ENCODE data around the gene ANKFN1.

ANKFN1 gene

GRCh38 chr17:56480501-56480900, 327.2 kb downstream of the ANKFN1 start:
- H4K20me1 ChIP-seq (ENCODE audit: insufficient read depth, low read length, poor library complexity, severe bottlenecking) = no peaks in the 10 kb centered on the region
- H3K9ac ChIP-seq (ENCODE audit: low read depth, low read length, poor library complexity, severe bottlenecking) = no peak overlapping the region
- no peaks in the 10 kb centered on the region for H3K79me2 ChIP-seq (ENCODE audit: insufficient read depth, low read length)
- H3F3A ChIP-seq (ENCODE audit: low read depth) = no peaks in the 10 kb centered on the region
- no peak overlapping the region for H3K4me2 ChIP-seq (ENCODE audit: low read depth, low read length, poor library complexity, severe bottlenecking)
- no peaks in the 10 kb centered on the region for H3K9me2 ChIP-seq (replicated peaks; ENCODE audit: low read depth, low read length)
- no peaks in the 10 kb centered on the region for H3K9me3 ChIP-seq (ENCODE audit: insufficient read depth, low read depth, low read length)
- H3K36me3 ChIP-seq (ENCODE audit: insufficient read depth, low read length) = no peaks in the 10 kb centered on the region
- no peak overlapping the region for H2AFZ ChIP-seq (ENCODE audit: low read length)
- no peak overlapping the region for H3K4me3 ChIP-seq (ENCODE audit: low read length, poor library complexity, severe bottlenecking)
- H3K4me1 ChIP-seq (ENCODE audit: insufficient read depth, low read length, poor library complexity, severe bottlenecking) = no peaks in the 10 kb centered on the region
- TF ChIP-seq EZH2phosphoT487 (IDR thresholded peaks at IDR 0.05; ENCODE audit: borderline replicate concordance) (no peak), CTCF (conservative IDR thresholded peaks at IDR 0.05; ENCODE audit: low read length) (no peak)
- no peaks in the 10 kb centered on the region for H3K27me3 ChIP-seq (ENCODE audit: insufficient read depth, low read length, poor library complexity, severe bottlenecking)

DNA sequence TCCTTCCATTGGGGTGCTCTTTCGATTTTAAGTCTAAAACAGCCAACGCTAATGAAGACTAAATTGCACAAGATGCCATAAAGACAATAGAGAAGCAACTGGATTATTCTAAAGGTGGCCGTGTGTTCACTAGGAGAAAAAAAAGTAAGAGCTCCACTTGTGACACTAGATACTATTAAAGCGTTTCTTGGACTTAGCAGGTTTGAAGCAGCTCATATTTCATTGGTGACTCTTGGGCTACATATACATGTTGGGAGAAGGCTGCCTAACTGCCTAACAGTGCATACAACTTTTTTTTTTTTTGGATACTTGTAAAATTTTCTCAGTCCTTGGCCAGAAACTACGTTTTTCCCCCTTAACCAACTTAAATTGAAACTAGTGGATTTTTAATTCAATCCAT, 328.4 kb downstream of the ANKFN1 start:
- Histone ChIP-seq H3K9me3 (ENCODE audit: insufficient read depth, low read depth, low read length) (no peaks in the 10 kb centered on the region), H3K9me2 (replicated peaks; ENCODE audit: low read depth, low read length) (no peaks in the 10 kb centered on the region), H3K27me3 (ENCODE audit: insufficient read depth, low read length, poor library complexity, severe bottlenecking) (no peaks in the 10 kb centered on the region), H4K20me1 (ENCODE audit: insufficient read depth, low read length, poor library complexity, severe bottlenecking) (no peaks in the 10 kb centered on the region), H3K4me3 (ENCODE audit: low read length, poor library complexity, severe bottlenecking) (no peak overlapping the region), H2AFZ (ENCODE audit: low read length) (no peak overlapping the region), H3F3A (ENCODE audit: low read depth) (no peaks in the 10 kb centered on the region), H3K4me2 (ENCODE audit: low read depth, low read length, poor library complexity, severe bottlenecking) (no peak overlapping the region), H3K79me2 (ENCODE audit: insufficient read depth, low read length) (no peaks in the 10 kb centered on the region), H3K4me1 (ENCODE audit: insufficient read depth, low read length, poor library complexity, severe bottlenecking) (no peaks in the 10 kb centered on the region), H3K36me3 (ENCODE audit: insufficient read depth, low read length) (no peaks in the 10 kb centered on the region), H3K9ac (ENCODE audit: low read depth, low read length, poor library complexity, severe bottlenecking) (no peak overlapping the region)
- TF ChIP-seq CTCF (conservative IDR thresholded peaks at IDR 0.05; ENCODE audit: low read length) = no peak
- no peak for TF ChIP-seq EZH2phosphoT487 (IDR thresholded peaks at IDR 0.05; ENCODE audit: borderline replicate concordance)

DNA sequence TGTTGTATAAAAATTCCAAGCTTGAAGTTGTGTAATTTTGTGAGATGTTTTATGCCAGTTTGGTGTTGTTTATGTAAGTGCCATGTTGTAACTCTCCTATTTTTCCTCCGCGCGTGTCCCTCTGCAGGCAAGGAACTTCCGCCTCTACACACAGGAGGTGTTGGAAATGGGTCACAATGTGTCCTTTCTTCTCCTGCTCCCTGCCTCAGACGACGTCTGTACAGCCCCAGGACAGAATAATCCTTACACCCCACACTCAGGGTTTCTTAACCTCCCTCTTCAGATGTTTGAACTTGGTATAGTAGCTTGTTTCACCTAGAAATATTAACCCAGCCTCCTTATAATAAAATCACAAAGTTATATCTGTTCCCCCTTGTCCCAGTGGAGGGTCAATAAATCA, 329.0 kb downstream of the ANKFN1 start:
- TF ChIP-seq EZH2phosphoT487 (IDR thresholded peaks at IDR 0.05; ENCODE audit: borderline replicate concordance) (no peak), CTCF (conservative IDR thresholded peaks at IDR 0.05; ENCODE audit: low read length) (no peak)
- Histone ChIP-seq H3K79me2 (ENCODE audit: insufficient read depth, low read length) (no peaks in the 10 kb centered on the region), H3K27me3 (ENCODE audit: insufficient read depth, low read length, poor library complexity, severe bottlenecking) (no peaks in the 10 kb centered on the region), H3K4me2 (ENCODE audit: low read depth, low read length, poor library complexity, severe bottlenecking) (no peak overlapping the region), H3K4me1 (ENCODE audit: insufficient read depth, low read length, poor library complexity, severe bottlenecking) (no peaks in the 10 kb centered on the region), H3K4me3 (ENCODE audit: low read length, poor library complexity, severe bottlenecking) (no peak overlapping the region), H3K9me2 (replicated peaks; ENCODE audit: low read depth, low read length) (no peaks in the 10 kb centered on the region), H3K36me3 (ENCODE audit: insufficient read depth, low read length) (no peaks in the 10 kb centered on the region), H3F3A (ENCODE audit: low read depth) (no peaks in the 10 kb centered on the region), H3K9ac (ENCODE audit: low read depth, low read length, poor library complexity, severe bottlenecking) (no peak overlapping the region), H2AFZ (ENCODE audit: low read length) (no peak overlapping the region), H4K20me1 (ENCODE audit: insufficient read depth, low read length, poor library complexity, severe bottlenecking) (no peaks in the 10 kb centered on the region), H3K9me3 (ENCODE audit: insufficient read depth, low read depth, low read length) (no peaks in the 10 kb centered on the region)

All from Loucy (cell line).